Skeletal muscle tissue (tissue), 4 donors: ENCODE data around the gene KCNJ4. TPM values are rescaled to one million over a fixed set of nuclear protein-coding genes. Genes with fewer than 3 reads are reported as not detected.

Experiments
- H3K27ac ChIP-seq: one replicate; pipeline ENCODE4 v1.7.0; 2013; ENCODE audit warnings: mild to moderate bottlenecking, low read depth, low read length, inconsistent platforms
- H3K27me3 ChIP-seq, 3 donors: one replicate each; pipeline ENCODE4 v1.7.0; 2013; ENCODE audit warnings: low read length in 3 of 3; ENCODE audit not compliant: control insufficient read depth in 3 of 3, insufficient read depth in 3 of 3
- H3K36me3 ChIP-seq, 3 donors: one replicate each; pipeline ENCODE4 v1.7.0; 2013; ENCODE audit warnings: low read length in 3 of 3; ENCODE audit not compliant: control insufficient read depth in 3 of 3, insufficient read depth in 3 of 3
- H3K4me1 ChIP-seq, 3 donors: one replicate each; pipeline ENCODE4 v1.7.0; 2013; ENCODE audit warnings: low read length in 3 of 3, mild to moderate bottlenecking in 3 of 3; ENCODE audit not compliant: control insufficient read depth in 3 of 3, insufficient read depth in 3 of 3
- H3K4me3 ChIP-seq, 3 donors: one replicate each; pipeline ENCODE4 v1.7.0; 2013; ENCODE audit warnings: low read length in 3 of 3
- H3K9ac ChIP-seq, 3 donors: one replicate each; pipeline ENCODE4 v1.7.0; 2013; ENCODE audit warnings: low read length in 3 of 3, mild to moderate bottlenecking in 3 of 3, moderate library complexity in 2 of 3, low read depth in 1 of 3
- H3K9me3 ChIP-seq, 3 donors: one replicate each; pipeline ENCODE4 v1.7.0; 2013; ENCODE audit warnings: low read length in 3 of 3; ENCODE audit not compliant: control insufficient read depth in 3 of 3
- total RNA-seq: library from RNA; depleted of rRNA; stranded (reverse); fragments of >200 nt; gene quantifications from one replicate; pipeline ENCODE4 v1.2.3, GENCODE V29; 2014
- donor health status: Osteomylitis.

The KCNJ4 gene
- total RNA-seq, 1 donor from 2014 or later = not detected

- Histone ChIP-seq H3K9me3 (no peaks in the 10 kb centered on the region), H3K9ac (no peak overlapping the region), H3K4me1 (peaks cover 0 to 3% (median 0%) of the 10 kb centered on the region in 3 donors), H3K27me3 (peaks cover 0 to 21% (median 6%) of the 10 kb centered on the region in 3 donors), H3K27ac (no peak overlapping the region), H3K36me3 (no peaks in the 10 kb centered on the region), H3K4me3 (no peak overlapping the region)
Observed at GRCh38 chr22:38435010-38435409, 20.0 kb downstream of the KCNJ4 start.

GRCh38 chr22:38433871-38434270 is 21.1 kb downstream of the KCNJ4 start:
- H3K9me3 ChIP-seq = no peaks in the 10 kb centered on the region
- H3K9ac ChIP-seq = no peak overlapping the region
- H3K27ac ChIP-seq = no peak overlapping the region
- H3K4me3 ChIP-seq = no peak overlapping the region
- H3K4me1 ChIP-seq = peaks cover 0 to 3% (median 0%) of the 10 kb centered on the region in 3 donors
- peaks cover 0 to 21% (median 6%) of the 10 kb centered on the region in 3 donors for H3K27me3 ChIP-seq
- H3K36me3 ChIP-seq = no peaks in the 10 kb centered on the region

DNA sequence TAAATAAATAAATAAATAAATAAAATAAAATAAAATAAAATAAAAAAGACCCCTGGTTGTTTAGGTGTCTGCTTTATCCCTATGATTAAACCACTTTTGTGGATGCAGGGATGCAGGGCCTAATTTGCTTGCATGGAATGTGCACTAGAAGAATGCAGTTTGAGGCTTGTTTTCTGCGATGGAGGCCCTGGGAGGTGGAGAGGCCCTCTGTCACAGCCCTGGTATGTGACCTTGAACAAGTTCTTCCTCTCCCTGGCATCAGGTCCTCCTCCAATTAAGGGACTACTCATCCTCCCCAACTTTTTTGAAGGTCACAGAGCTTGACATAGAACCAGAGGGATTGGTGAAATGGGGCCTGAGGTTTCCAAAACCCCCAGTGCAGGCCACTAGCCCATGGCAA is 22.7 kb downstream of the KCNJ4 start:
- Histone ChIP-seq H3K4me1 (peaks cover 0 to 3% (median 0%) of the 10 kb centered on the region in 3 donors), H3K36me3 (no peaks in the 10 kb centered on the region), H3K27ac (no peak overlapping the region), H3K4me3 (no peak overlapping the region), H3K27me3 (peaks cover 0 to 19% (median 6%) of the 10 kb centered on the region in 3 donors), H3K9me3 (no peaks in the 10 kb centered on the region), H3K9ac (no peak overlapping the region)

- no peak overlapping the region for H3K27ac ChIP-seq
- peaks cover 0 to 3% (median 0%) of the 10 kb centered on the region in 3 donors for H3K4me1 ChIP-seq
Observed at GRCh38 chr22:38431266-38432010, 23.6 kb downstream of the KCNJ4 start.

DNA sequence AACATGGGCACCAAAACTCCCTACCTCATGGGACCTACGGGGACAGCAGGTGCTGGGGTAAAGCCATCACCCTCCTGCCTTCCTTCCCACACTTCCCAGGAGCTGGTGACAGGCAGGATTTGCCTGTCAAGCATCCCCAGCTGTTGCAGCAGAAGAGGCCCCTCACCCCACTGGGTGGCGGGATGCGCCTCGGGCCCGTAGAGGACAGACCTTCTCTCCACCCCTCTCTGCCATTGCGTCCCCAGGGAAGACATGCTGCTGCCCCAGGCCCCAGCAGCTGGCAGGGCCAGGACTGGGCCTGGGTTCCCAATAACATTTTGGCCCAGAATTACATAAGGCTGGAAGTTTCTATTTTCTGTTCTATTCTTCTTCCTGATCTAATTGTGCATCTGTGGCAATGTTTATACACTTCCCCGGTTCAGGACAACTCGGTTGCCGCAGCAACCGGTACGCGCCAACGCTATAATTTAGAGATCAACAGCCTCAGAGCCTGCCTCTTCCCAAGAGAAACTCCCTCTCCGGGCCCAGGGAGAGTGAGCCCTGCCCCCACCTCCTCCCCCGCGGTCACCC is 25.4 kb downstream of the KCNJ4 start:
- Histone ChIP-seq H3K4me1 (no peaks in the 10 kb centered on the region), H3K9ac (no peak overlapping the region), H3K27ac (no peak overlapping the region), H3K9me3 (no peaks in the 10 kb centered on the region), H3K27me3 (peaks cover 0 to 8% (median 5%) of the 10 kb centered on the region in 3 donors), H3K4me3 (no peak overlapping the region), H3K36me3 (no peaks in the 10 kb centered on the region)

More at GRCh38 chr22:38431266-38432010, 23.6 kb downstream of the KCNJ4 start:
- Histone ChIP-seq H3K9ac (no peak overlapping the region), H3K4me3 (no peak overlapping the region), H3K27me3 (peaks cover 0 to 15% (median 3%) of the 10 kb centered on the region in 3 donors), H3K36me3 (no peaks in the 10 kb centered on the region), H3K9me3 (no peaks in the 10 kb centered on the region)

GRCh38 chr22:38428714-38429113 is 26.3 kb downstream of the KCNJ4 start:
- H3K4me3 ChIP-seq = no peak overlapping the region
- no peak overlapping the region for H3K9ac ChIP-seq
- H3K4me1 ChIP-seq = no peaks in the 10 kb centered on the region
- H3K9me3 ChIP-seq = no peaks in the 10 kb centered on the region
- peaks cover 0 to 7% (median 3%) of the 10 kb centered on the region in 3 donors for H3K27me3 ChIP-seq
- no peaks in the 10 kb centered on the region for H3K36me3 ChIP-seq
- H3K27ac ChIP-seq = no peak overlapping the region

DNA sequence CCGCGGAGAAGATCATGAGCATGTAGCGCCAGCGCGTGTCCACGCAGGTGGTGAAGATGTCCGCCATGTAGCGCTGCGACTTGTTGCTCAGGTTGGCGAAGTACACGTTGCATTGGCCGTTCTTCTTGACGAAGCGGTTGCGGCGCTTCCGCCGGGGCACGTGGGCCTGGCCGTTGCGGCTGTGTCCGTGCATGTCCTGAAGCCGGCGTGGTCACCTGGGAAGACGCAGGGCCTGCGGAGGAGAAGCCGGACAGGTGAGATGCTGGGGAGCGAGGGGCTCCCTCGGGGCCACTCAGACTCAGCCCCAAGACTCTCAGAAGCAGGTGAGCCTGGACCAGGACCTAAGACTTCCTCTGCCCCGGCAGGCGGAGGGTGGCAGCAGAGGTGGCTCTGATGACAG is 27.1 kb downstream of the KCNJ4 start:
- Histone ChIP-seq H3K27ac (no peak overlapping the region), H3K9me3 (no peaks in the 10 kb centered on the region), H3K9ac (no peak overlapping the region), H3K4me1 (no peaks in the 10 kb centered on the region), H3K27me3 (peaks cover 0 to 6% (median 0%) of the 10 kb centered on the region in 3 donors), H3K36me3 (no peaks in the 10 kb centered on the region), H3K4me3 (no peak overlapping the region)

GRCh38 chr22:38427465-38427864 is 27.5 kb downstream of the KCNJ4 start:
- H3K9me3 ChIP-seq = no peaks in the 10 kb centered on the region
- no peak overlapping the region for H3K4me3 ChIP-seq
- H3K36me3 ChIP-seq = no peaks in the 10 kb centered on the region
- no peak overlapping the region for H3K27ac ChIP-seq
- peaks cover 0 to 11% (median 0%) of the 10 kb centered on the region in 3 donors for H3K27me3 ChIP-seq
- H3K9ac ChIP-seq = no peak overlapping the region
- H3K4me1 ChIP-seq = no peaks in the 10 kb centered on the region

DNA sequence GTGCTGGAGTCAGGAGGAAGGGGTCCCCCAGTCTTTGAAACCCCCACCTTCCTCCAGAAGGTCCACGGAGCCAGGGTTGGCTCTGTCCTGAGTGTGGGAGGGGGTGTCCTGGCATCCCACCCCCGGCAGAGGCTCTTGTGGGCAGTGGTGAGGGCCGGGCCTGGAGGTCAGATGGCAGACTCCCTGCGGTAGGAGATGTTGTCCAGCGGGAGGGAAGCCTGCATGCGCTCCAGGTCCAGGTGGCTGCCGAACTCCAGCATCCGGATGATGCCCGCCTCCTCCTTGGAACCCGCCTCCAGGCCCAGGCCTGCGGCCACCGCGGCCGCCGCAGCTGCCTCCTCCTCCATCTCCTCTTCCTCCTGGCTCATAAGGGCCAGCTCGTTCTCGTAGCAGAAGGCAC is 28.4 kb downstream of the KCNJ4 start:
- no peaks in the 10 kb centered on the region for H3K9me3 ChIP-seq
- H3K27me3 ChIP-seq = peaks cover 0 to 12% (median 0%) of the 10 kb centered on the region in 3 donors
- H3K4me1 ChIP-seq = no peaks in the 10 kb centered on the region
- no peak overlapping the region for H3K27ac ChIP-seq
- H3K9ac ChIP-seq = no peak overlapping the region
- H3K4me3 ChIP-seq = no peak overlapping the region
- no peaks in the 10 kb centered on the region for H3K36me3 ChIP-seq

DNA sequence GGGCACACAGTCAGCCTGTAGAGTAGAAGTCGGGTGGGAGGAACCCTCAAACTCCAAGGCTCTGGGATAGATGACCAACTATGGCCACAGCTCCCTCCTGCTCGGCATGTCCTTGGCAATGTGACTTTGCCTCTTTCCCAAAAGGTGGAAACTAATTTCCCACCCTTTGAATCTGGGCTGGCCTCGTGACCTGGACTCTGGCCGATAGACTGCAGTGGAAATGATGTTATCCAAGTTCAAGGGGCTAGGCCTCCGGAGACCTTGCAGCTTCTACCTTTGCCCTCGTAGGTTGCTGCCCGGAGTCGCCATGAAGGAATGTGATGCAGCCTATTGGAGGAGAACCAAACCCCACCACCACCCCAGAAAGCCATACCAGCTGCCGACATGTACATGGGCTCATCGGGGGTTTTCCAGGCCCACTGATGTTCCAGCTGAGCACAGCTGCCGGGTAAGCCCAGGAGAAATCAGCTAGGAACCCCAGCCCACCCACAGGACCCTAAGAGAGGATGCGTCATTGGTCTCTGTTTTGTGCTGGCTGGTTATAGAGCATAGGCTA is 30.4 kb downstream of the KCNJ4 start:
- Histone ChIP-seq H3K9me3 (no peaks in the 10 kb centered on the region), H3K36me3 (no peaks in the 10 kb centered on the region), H3K4me1 (no peaks in the 10 kb centered on the region), H3K9ac (no peak overlapping the region), H3K27me3 (peaks cover 0 to 12% (median 0%) of the 10 kb centered on the region in 3 donors), H3K27ac (no peak overlapping the region), H3K4me3 (no peak overlapping the region)
